Muscle of arm (tissue), 14 donors: ENCODE results near the gene RBMS1. TPM values are rescaled to one million over a fixed set of nuclear protein-coding genes. Genes with fewer than 3 reads are reported as not detected.

Experiments used
- DNase-seq: peaks from one replicate; pipeline ENCODE4 v3.0.0-alpha.2; 2013
- long read RNA-seq, 11 donors: transcript quantifications; one replicate each; lab custom pipeline, GENCODE V29; 2026
- polyA plus RNA-seq, 12 donors: library from polyadenylated mRNA; unstranded; fragments of 120-200 nt; gene quantifications; one replicate each; pipeline ENCODE4 v1.2.1, GENCODE V29; 2013; ENCODE audit not compliant: insufficient read length in 12 of 12

The RBMS1 gene, protein sequence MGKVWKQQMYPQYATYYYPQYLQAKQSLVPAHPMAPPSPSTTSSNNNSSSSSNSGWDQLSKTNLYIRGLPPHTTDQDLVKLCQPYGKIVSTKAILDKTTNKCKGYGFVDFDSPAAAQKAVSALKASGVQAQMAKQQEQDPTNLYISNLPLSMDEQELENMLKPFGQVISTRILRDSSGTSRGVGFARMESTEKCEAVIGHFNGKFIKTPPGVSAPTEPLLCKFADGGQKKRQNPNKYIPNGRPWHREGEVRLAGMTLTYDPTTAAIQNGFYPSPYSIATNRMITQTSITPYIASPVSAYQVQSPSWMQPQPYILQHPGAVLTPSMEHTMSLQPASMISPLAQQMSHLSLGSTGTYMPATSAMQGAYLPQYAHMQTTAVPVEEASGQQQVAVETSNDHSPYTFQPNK
- 100 to 1,000 TPM in 2 of 12 donors, 10 to 100 TPM in 10; 54.1 to 280 (median 76.3) TPM for polyA plus RNA-seq
- long read RNA-seq, donor 1, full-length matches to known transcripts: 9 of 22 reads
- long read RNA-seq, donor 1, partial matches to known transcripts: 13 of 22 reads
- long read RNA-seq, donor 1, other reads (novel, unspliced or antisense): 0 of 22 reads
- long read RNA-seq, donor 2, full-length matches to known transcripts: 3 of 9 reads
- long read RNA-seq, donor 2, partial matches to known transcripts: 6 of 9 reads
- long read RNA-seq, donor 2, other reads (novel, unspliced or antisense): 0 of 9 reads
- long read RNA-seq, donor 3, partial matches to known transcripts: 0 of 1 reads
- long read RNA-seq, donor 3, other reads (novel, unspliced or antisense): 0 of 1 reads
- long read RNA-seq, donor 4, full-length matches to known transcripts: 7 of 7 reads
- long read RNA-seq, donor 4, partial matches to known transcripts: 0 of 7 reads
- long read RNA-seq, donor 4, other reads (novel, unspliced or antisense): 0 of 7 reads
- long read RNA-seq, donor 5, full-length matches to known transcripts: 3 of 3 reads
- long read RNA-seq, donor 5, partial matches to known transcripts: 0 of 3 reads
- long read RNA-seq, donor 5, other reads (novel, unspliced or antisense): 0 of 3 reads
- long read RNA-seq, donor 6, full-length matches to known transcripts: 4 of 4 reads
- long read RNA-seq, donor 6, partial matches to known transcripts: 0 of 4 reads
- long read RNA-seq, donor 6, other reads (novel, unspliced or antisense): 0 of 4 reads
- long read RNA-seq, donor 7, full-length matches to known transcripts: 5 of 5 reads
- long read RNA-seq, donor 7, partial matches to known transcripts: 0 of 5 reads
- long read RNA-seq, donor 7, other reads (novel, unspliced or antisense): 0 of 5 reads
- long read RNA-seq, donor 8, full-length matches to known transcripts: 7 of 7 reads
- long read RNA-seq, donor 8, partial matches to known transcripts: 0 of 7 reads
- long read RNA-seq, donor 8, other reads (novel, unspliced or antisense): 0 of 7 reads
- long read RNA-seq, donor 9, full-length matches to known transcripts: 3 of 3 reads
- long read RNA-seq, donor 9, partial matches to known transcripts: 0 of 3 reads
- long read RNA-seq, donor 9, other reads (novel, unspliced or antisense): 0 of 3 reads
- long read RNA-seq, donor 10, full-length matches to known transcripts: 5 of 13 reads
- long read RNA-seq, donor 10, partial matches to known transcripts: 8 of 13 reads
- long read RNA-seq, donor 10, other reads (novel, unspliced or antisense): 0 of 13 reads
- long read RNA-seq, donor 11, full-length matches to known transcripts: 9 of 14 reads
- long read RNA-seq, donor 11, partial matches to known transcripts: 5 of 14 reads
- long read RNA-seq, donor 11, other reads (novel, unspliced or antisense): 0 of 14 reads

GRCh38 chr2:160493227-160494028 is at the start of gene RBMS1:
Gene RBMS1 (minus strand): TSS chr2:160493807. CDS start chr2:160493363, 444 bp downstream.
- DNase-seq: peak; percentile 68

DNA sequence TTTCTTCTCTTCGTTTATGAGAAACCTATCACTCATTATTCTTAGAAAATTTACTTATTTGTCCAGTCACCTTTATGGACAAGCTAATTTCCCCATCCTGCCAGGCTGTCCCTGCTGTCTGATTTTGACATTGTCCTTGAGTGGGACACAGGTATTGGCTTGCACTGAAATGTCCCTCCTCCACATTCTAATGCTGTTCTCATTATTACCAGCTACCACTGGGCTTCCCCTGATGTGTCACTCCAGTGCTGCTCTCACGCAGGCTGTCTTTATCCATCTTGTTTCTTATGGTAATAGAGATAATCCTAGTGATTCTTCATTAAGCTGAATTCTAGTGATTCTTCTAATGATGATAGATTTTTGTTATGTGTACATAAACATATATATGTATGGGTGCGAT is 48.1 kb upstream of the RBMS1 start:
- no peak for DNase-seq

DNA sequence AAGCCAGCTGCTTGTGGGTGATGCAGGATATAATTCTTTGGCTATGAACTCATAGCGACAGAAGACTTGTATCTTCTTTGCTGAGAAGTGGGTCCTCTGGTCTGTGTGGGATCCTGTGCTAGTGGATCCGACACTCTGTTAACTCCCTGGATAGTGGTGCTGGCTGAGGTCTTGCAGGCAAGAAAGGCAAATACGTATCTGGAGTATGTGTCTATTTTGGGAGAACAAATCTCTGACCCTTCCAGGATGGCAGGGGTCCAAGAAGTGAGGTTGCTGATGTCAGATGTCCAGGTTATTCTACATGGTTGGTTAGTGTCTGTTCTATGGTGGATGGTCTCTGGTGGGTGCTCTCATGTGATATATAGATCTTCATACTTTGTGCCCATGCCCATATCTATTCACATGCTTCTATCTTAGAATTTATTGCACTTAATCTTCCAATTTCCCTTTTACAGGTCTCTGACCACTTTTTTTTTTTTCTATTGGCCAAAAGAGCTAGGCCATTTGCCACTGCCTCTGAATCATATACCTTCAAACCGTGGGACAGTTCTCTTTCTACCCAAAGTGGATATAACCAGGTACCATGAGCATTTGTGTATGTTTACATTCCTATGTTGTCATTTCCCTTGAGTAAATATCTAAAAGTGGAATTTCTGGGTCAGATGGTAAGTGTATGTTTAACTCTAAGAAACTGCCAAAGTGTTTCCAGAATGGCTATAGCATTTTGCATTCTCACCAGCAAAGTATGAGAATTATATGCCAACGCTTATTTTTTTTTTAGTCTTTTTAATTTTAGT is 45.1 kb upstream of the RBMS1 start:
- no peak for DNase-seq

- DNase-seq: no peak
Measured at GRCh38 chr2:160538115-160538514, 44.5 kb upstream of the RBMS1 start.

DNA sequence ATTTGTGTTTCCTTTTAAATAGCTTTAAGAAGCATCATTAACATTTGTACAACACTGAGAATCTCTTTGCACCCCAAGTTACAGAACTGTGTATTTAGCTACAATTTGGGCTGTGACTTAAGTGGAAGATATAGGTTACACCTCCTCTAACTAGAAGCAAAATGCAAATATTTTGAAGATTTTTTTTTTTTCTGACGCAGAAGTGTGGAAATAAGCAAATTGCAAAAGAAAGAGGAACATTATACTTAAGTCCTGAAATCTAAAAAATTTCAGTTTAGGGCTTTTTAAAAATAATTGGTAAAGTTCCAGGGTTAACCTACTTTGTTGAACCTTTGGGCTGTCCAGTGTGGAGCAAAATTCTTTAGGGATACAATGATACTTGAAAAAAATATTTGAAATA is 41.4 kb upstream of the RBMS1 start:
- no peak for DNase-seq

GRCh38 chr2:160534249-160534648 is 40.6 kb upstream of the RBMS1 start:
- DNase-seq: no peak

DNA sequence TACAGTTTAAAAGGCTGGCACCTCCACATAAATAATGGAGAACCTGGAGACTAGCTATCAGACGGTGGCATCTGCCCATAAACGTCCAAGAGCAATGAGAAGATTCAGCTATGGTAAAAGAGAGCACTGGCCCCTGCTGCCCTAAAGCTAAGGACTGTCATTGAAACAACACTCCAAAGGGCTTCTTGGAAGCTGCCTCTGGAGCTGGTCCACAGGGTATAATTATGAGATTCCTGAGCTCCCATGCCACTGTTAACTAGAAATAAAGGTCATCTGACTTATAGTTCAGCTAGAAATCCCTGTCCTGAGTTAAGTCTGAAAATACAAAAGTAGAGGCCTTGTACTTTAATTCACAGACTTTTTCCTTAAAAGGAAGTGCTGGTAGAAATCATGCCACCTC is 39.9 kb upstream of the RBMS1 start:
- DNase-seq: no peak

DNA sequence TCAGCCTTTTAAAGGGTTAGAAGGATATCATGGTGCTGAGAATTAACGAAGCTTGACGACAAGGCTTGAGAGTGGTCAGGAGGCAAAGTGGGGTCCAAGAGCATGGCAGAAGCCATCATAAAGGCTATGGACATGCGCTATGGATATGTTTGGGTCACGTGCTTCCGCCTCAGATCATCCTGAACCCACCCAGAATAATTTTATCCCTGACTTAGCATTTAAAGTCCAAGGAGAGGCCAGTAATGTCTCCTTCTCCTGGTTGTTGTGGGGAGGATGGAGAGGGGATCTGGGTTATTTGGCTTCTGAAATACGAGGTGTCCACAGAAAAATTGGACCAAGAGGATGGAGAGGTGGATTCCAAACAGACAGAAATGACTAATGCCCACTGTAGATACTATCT is 38.8 kb upstream of the RBMS1 start:
- DNase-seq: no peak

- DNase-seq: no peak
Measured at GRCh38 chr2:160522951-160523710, 29.5 kb upstream of the RBMS1 start.

DNA sequence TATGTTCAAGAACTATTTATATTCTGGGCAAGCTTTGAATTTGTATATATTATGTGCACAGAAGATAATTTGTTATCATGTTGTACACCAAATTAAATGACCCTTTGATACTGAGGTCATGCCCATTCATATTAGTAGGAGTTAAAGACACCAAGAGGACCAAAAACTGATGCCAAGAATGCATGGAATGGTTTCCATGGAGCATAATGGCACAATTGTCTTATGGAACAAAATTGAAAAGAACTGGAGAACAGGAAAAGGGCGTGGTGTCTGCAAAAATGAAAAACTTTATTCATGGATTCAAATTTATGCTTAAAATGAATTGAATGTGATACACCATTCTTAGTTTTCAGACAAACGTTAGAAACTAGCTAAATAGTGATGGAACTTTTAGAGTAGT is 24.1 kb upstream of the RBMS1 start:
- no peak for DNase-seq

DNA sequence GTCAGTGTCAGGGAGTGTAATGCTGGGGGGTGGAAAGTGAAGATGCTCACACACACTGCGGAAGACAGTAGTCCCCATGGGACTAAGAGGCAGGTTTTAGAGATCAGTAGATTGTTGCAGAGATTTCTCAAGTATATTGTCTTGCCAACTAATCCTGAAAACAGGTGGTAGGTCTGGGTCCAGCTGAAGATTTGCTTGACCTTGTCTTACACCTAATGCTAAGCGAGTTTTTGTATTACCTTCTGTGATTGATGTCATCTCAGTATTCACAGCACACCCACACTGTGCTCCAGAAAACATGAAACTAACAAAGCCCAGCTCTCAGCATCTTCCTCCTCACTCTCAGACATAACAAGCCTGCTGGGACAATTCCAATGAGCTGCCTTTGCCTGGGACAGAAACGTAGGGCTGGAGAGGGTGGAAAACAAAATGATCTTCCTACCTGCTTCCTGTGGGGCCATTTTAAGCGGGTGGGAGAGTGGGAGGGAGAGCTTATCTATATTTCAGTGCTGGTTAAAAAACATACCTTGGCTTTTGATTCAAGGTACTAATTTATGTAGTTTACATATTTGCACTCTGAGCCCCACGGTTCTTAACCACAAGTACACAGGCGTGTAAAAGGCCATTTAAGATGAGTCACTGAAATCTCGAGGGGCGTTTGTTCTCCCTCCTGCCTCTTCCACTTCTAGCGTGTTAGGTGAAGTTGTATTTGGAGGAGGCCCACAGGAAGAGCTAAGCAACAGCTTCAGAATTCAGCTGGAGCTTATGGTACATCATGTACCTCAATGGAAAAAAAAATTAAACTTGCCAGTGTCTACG is 23.1 kb upstream of the RBMS1 start:
- DNase-seq: no peak

DNA sequence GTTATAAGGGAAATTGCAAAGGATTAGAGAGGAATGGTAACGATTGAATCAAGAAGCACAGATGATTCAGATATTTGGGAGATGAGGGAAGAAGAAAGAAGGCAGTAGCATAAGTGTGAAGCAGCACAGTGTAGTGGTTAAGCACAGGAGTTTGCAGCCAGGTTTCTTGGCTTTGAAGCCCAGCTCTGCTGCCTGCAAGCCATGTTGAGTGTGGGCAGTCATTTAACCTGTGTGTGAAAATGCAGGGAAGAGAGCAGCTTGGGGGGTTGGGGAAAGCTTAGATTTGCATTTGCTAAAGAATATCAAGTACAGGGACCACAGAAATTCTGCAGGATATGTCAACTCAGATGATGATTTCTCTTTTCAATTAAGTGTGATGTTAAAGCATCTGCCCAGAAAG is 21.5 kb upstream of the RBMS1 start:
- DNase-seq: no peak

GRCh38 chr2:160513120-160513519 is 19.5 kb upstream of the RBMS1 start:
- DNase-seq: no peak

DNA sequence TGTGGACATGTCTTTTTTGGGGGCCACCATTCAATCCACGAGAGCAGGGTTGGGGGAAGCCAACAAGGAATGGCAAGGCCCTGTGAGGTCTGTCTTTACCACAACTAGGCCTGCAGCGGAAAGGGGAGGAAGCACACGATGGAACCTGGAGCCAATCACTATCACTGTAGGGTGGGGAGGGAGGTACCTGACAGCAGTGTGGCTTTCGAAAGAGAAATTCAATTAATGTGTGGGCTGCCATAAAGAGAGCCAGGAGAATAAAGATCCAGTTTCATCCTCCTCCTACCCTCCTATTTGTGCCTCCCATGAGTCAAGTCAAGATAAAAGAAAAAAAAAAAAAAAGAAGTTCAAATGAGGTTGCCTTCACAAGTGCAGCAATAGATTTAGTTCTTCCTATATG is 18.9 kb upstream of the RBMS1 start:
- no peak for DNase-seq

GRCh38 chr2:160510617-160511016 is 17.0 kb upstream of the RBMS1 start:
- no peak for DNase-seq

- DNase-seq: no peak
Measured at GRCh38 chr2:160509016-160509415, 15.4 kb upstream of the RBMS1 start.

GRCh38 chr2:160507464-160507863 is 13.9 kb upstream of the RBMS1 start:
- no peak for DNase-seq
